ENCODE results near the gene FBXL5. TPM values are rescaled to one million over a fixed set of nuclear protein-coding genes. Genes with fewer than 3 reads are reported as not detected.

FBXL5 gene
- total RNA-seq, 1 donor from 2014 or later = 92.2 TPM

DNA sequence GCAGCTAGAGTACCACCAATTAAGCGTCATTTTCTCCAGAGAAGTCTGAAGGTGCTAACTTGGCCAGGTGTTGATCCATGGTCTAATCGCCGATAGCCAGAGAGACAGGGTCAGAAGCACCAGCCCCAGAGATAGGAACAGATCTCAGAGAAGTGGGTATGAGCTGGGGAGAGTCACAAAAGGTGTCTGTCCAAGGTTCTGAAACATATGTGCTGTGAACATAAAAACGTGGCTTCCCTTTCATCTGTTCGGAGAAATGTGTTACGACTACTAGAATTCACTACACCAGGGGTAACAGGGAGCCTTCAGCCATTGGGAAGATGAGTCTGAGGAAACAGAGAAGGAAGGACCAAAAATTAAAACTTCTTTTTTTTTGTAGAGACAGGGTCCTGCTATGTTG is 91.3 kb downstream of the FBXL5 start:
- peaks cover 34% of the 10 kb centered on the region for H3K36me3 Mint-ChIP-seq (ENCODE audit: low read depth, unreplicated experiment)
- H3K79me2 ChIP-seq (ENCODE audit: insufficient read depth, low read length) = no peaks in the 10 kb centered on the region
- FAIRE-seq (no peak), DNase-seq (ENCODE audit: low read depth) (no peak)
- H3K4me2 ChIP-seq (ENCODE audit: low read length) = no peak overlapping the region
- H3K9me3 ChIP-seq (ENCODE audit: insufficient read depth, low read depth, low read length) = no peaks in the 10 kb centered on the region
- no peak overlapping the region for H3K9ac ChIP-seq (ENCODE audit: low read length)
- H2AFZ ChIP-seq (ENCODE audit: low read depth, low read length) = no peak overlapping the region
- H3K4me3 Mint-ChIP-seq (ENCODE audit: unreplicated experiment) = no peak overlapping the region
- H3K36me3 ChIP-seq (ENCODE audit: insufficient read depth, low read length) = peaks cover 6% of the 10 kb centered on the region
- TF ChIP-seq, protein P1, sequence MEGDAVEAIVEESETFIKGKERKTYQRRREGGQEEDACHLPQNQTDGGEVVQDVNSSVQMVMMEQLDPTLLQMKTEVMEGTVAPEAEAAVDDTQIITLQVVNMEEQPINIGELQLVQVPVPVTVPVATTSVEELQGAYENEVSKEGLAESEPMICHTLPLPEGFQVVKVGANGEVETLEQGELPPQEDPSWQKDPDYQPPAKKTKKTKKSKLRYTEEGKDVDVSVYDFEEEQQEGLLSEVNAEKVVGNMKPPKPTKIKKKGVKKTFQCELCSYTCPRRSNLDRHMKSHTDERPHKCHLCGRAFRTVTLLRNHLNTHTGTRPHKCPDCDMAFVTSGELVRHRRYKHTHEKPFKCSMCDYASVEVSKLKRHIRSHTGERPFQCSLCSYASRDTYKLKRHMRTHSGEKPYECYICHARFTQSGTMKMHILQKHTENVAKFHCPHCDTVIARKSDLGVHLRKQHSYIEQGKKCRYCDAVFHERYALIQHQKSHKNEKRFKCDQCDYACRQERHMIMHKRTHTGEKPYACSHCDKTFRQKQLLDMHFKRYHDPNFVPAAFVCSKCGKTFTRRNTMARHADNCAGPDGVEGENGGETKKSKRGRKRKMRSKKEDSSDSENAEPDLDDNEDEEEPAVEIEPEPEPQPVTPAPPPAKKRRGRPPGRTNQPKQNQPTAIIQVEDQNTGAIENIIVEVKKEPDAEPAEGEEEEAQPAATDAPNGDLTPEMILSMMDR (IDR thresholded peaks at IDR 0.05; ENCODE audit: insufficient read depth, low read depth, low read length) = no peak
- no peak for TF ChIP-seq EZH2 (IDR thresholded peaks at IDR 0.05; ENCODE audit: insufficient read depth, low read length)
- no peaks in the 10 kb centered on the region for H3K9me3 Mint-ChIP-seq (ENCODE audit: unreplicated experiment)
- H3K27ac ChIP-seq (ENCODE audit: low read depth, low read length) = no peak overlapping the region
- no peaks in the 10 kb centered on the region for H3K27me3 Mint-ChIP-seq (ENCODE audit: low read depth, unreplicated experiment)
- no peaks in the 10 kb centered on the region for H4K20me1 ChIP-seq (ENCODE audit: insufficient read depth, low read length)
- no peak overlapping the region for H3K27ac Mint-ChIP-seq (ENCODE audit: unreplicated experiment)
- no peaks in the 10 kb centered on the region for H3K4me1 ChIP-seq (ENCODE audit: insufficient read depth, low read length)
- H3K4me1 Mint-ChIP-seq (ENCODE audit: low read depth, unreplicated experiment) = no peaks in the 10 kb centered on the region
- no peak overlapping the region for H3K4me3 ChIP-seq (ENCODE audit: insufficient read depth, low read depth, low read length)
- H3K27me3 ChIP-seq (ENCODE audit: insufficient read depth, low read length) = no peaks in the 10 kb centered on the region

DNA sequence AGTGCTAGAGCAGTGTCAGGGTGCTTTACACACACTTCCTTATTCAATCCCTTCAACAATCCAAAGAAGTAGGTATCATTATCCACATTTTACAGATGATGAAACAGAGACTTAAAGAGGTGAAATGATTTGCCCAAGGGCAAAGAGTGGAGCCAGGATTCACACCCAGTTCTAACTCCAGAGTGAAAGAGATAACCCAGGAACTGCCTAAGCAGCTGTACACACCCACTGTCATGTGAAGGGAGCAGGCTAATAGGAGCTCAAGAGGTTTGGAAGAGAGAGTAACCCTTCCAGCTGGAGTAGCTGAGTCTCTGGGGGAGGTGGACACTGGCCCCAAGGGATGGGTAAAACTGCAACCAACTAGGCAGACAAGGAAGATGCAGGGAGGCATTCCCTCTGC is 92.5 kb downstream of the FBXL5 start:
- Histone ChIP-seq H3K79me2 (ENCODE audit: insufficient read depth, low read length) (no peaks in the 10 kb centered on the region), H3K4me3 (ENCODE audit: insufficient read depth, low read depth, low read length) (no peak overlapping the region), H3K27me3 (ENCODE audit: insufficient read depth, low read length) (no peaks in the 10 kb centered on the region), H3K4me1 (ENCODE audit: insufficient read depth, low read length) (no peaks in the 10 kb centered on the region), H2AFZ (ENCODE audit: low read depth, low read length) (no peak overlapping the region), H3K27ac (ENCODE audit: low read depth, low read length) (no peak overlapping the region), H3K9me3 (ENCODE audit: insufficient read depth, low read depth, low read length) (no peaks in the 10 kb centered on the region), H3K36me3 (ENCODE audit: insufficient read depth, low read length) (peaks cover 6% of the 10 kb centered on the region), H3K9ac (ENCODE audit: low read length) (no peak overlapping the region), H4K20me1 (ENCODE audit: insufficient read depth, low read length) (no peaks in the 10 kb centered on the region), H3K4me2 (ENCODE audit: low read length) (no peak overlapping the region)
- Mint-ChIP-seq H3K27me3 (ENCODE audit: low read depth, unreplicated experiment) (no peaks in the 10 kb centered on the region), H3K4me3 (ENCODE audit: unreplicated experiment) (no peak overlapping the region), H3K36me3 (ENCODE audit: low read depth, unreplicated experiment) (peaks cover 35% of the 10 kb centered on the region), H3K4me1 (ENCODE audit: low read depth, unreplicated experiment) (no peaks in the 10 kb centered on the region), H3K9me3 (ENCODE audit: unreplicated experiment) (no peaks in the 10 kb centered on the region), H3K27ac (ENCODE audit: unreplicated experiment) (no peak overlapping the region)
- DNase-seq (ENCODE audit: low read depth) (no peak), FAIRE-seq (no peak)
- TF ChIP-seq, protein P1 (IDR thresholded peaks at IDR 0.05; ENCODE audit: insufficient read depth, low read depth, low read length) = no peak
- TF ChIP-seq EZH2 (IDR thresholded peaks at IDR 0.05; ENCODE audit: insufficient read depth, low read length) = no peak

DNA sequence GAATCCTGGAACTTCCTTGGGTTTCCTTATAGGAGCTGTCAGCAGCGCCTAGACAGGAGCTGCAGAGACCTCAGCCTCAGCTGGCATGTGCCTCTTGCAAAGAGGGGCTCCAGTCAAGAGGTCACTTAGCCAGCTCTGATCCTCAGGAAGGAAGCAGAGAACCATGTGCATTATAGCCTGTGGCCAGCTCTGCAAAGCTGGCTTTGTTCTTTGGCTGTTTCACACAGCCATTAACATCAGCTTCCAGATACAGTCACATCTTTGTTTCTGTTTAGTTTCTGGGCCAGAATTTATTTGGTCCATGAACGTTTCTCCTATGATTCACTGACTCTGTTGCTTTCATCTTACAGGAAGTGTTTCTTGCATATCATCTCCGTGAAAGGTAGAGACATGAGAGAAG is 93.0 kb downstream of the FBXL5 start:
- FAIRE-seq = no peak
- Histone ChIP-seq H3K4me2 (ENCODE audit: low read length) (no peak overlapping the region), H2AFZ (ENCODE audit: low read depth, low read length) (no peak overlapping the region), H3K27me3 (ENCODE audit: insufficient read depth, low read length) (no peaks in the 10 kb centered on the region), H3K9ac (ENCODE audit: low read length) (no peak overlapping the region), H3K4me1 (ENCODE audit: insufficient read depth, low read length) (no peaks in the 10 kb centered on the region), H4K20me1 (ENCODE audit: insufficient read depth, low read length) (no peaks in the 10 kb centered on the region), H3K27ac (ENCODE audit: low read depth, low read length) (no peak overlapping the region), H3K36me3 (ENCODE audit: insufficient read depth, low read length) (peaks cover 6% of the 10 kb centered on the region), H3K79me2 (ENCODE audit: insufficient read depth, low read length) (no peaks in the 10 kb centered on the region), H3K9me3 (ENCODE audit: insufficient read depth, low read depth, low read length) (no peaks in the 10 kb centered on the region), H3K4me3 (ENCODE audit: insufficient read depth, low read depth, low read length) (no peak overlapping the region)
- DNase-seq (ENCODE audit: low read depth) = no peak
- H3K36me3 Mint-ChIP-seq (ENCODE audit: low read depth, unreplicated experiment) = peaks cover 30% of the 10 kb centered on the region
- H3K4me3 Mint-ChIP-seq (ENCODE audit: unreplicated experiment) = no peak overlapping the region
- H3K27ac Mint-ChIP-seq (ENCODE audit: unreplicated experiment) = no peak overlapping the region
- TF ChIP-seq, protein P1 (IDR thresholded peaks at IDR 0.05; ENCODE audit: insufficient read depth, low read depth, low read length) = no peak
- TF ChIP-seq EZH2 (IDR thresholded peaks at IDR 0.05; ENCODE audit: insufficient read depth, low read length) = no peak
- no peaks in the 10 kb centered on the region for H3K4me1 Mint-ChIP-seq (ENCODE audit: low read depth, unreplicated experiment)
- H3K27me3 Mint-ChIP-seq (ENCODE audit: low read depth, unreplicated experiment) = no peaks in the 10 kb centered on the region
- H3K9me3 Mint-ChIP-seq (ENCODE audit: unreplicated experiment) = no peaks in the 10 kb centered on the region

Data from astrocyte (in vitro differentiated cells and primary cell).